Stimulated activated CD4-positive, alpha-beta T cell treated with anti-CD3 and anti-CD28 coated beads, Interleukin-1b, Interleukin-23, amount 100 ng/mL, for 1 hour (primary cell): ENCODE data around the gene GZMM.
"Not testable (repeated sequence)": the region's sequence is repeated elsewhere in the genome, so short reads cannot be mapped to it uniquely, and the experiment has no call there.

Experiments
- DNase-seq, 2 donors: peaks; one replicate each; pipeline ENCODE4 v3.0.0-alpha.2; 2020; ENCODE audit warnings: low read depth in 2 of 2

Gene GZMM

GRCh38 chr19:583198-583967, 39.5 kb downstream of the GZMM start:
- no peak for DNase-seq

- no peak for DNase-seq
Measured at GRCh38 chr19:583968-584239, 40.1 kb downstream of the GZMM start.

GRCh38 chr19:584240-585001, 40.6 kb downstream of the GZMM start:
- DNase-seq, result peak in 1 of 2 donors; percentile 40

- DNase-seq, result not testable (repeated sequence)
Measured at GRCh38 chr19:585146-585545, 41.3 kb downstream of the GZMM start.

GRCh38 chr19:585551-586110, 41.8 kb downstream of the GZMM start:
- DNase-seq, result no peak

- peak in 1 of 2 donors; percentile 38 for DNase-seq
Measured at GRCh38 chr19:588093-588740, 44.4 kb downstream of the GZMM start.

GRCh38 chr19:588741-589692, 45.2 kb downstream of the GZMM start:
- no peak for DNase-seq

- DNase-seq, result no peak
Measured at GRCh38 chr19:589693-590395, 46.0 kb downstream of the GZMM start, which contains the start of gene HCN2. HCN2 (plus strand) TSS chr19:589881; CDS start chr19:589946, 65 bp downstream.

- DNase-seq, result no peak
Measured at GRCh38 chr19:590396-590745, 46.5 kb downstream of the GZMM start.

GRCh38 chr19:590750-591098, 46.9 kb downstream of the GZMM start:
- no peak for DNase-seq

GRCh38 chr19:591099-591958, 47.5 kb downstream of the GZMM start:
- no peak for DNase-seq

GRCh38 chr19:592101-592500, 48.2 kb downstream of the GZMM start:
- no peak for DNase-seq

- DNase-seq, result no peak
Measured at GRCh38 chr19:593055-593454, 49.2 kb downstream of the GZMM start.

- no peak for DNase-seq
Measured at GRCh38 chr19:593505-593904, 49.7 kb downstream of the GZMM start.

GRCh38 chr19:594265-594870, 50.5 kb downstream of the GZMM start:
- DNase-seq, result no peak

GRCh38 chr19:595326-596262, 51.7 kb downstream of the GZMM start:
- DNase-seq, result no peak

GRCh38 chr19:596263-596655, 52.4 kb downstream of the GZMM start:
- no peak for DNase-seq
